Measurements from ENCODE around the gene SEZ6L2.

The SEZ6L2 gene

GRCh38 chr16:29862884-29863668, 36.3 kb downstream of the SEZ6L2 start, which contains the start of gene CDIPT (continued):
- peak; percentile 77; the same call in 1 of the 2 replicates for TF ChIP-seq ZSCAN5A (tag by site-specific recombination; IDR thresholded peaks at IDR 0.05)
- TF ChIP-seq KLF9 (tag by site-specific recombination; IDR thresholded peaks at IDR 0.05; ENCODE audit: low read depth), result peak; percentile 57
- TF ChIP-seq ZNF76 (tag by site-specific recombination; IDR thresholded peaks at IDR 0.05; ENCODE audit: borderline replicate concordance, low read depth), result peak; percentile 69
- no peak for TF ChIP-seq ZNF529 (tag by site-specific recombination; IDR thresholded peaks at IDR 0.05; ENCODE audit: insufficient replicate concordance)
- TF ChIP-seq ZNF202 (tag by site-specific recombination; IDR thresholded peaks at IDR 0.05; ENCODE audit: borderline replicate concordance), result no peak
- TF ChIP-seq, protein P1, sequence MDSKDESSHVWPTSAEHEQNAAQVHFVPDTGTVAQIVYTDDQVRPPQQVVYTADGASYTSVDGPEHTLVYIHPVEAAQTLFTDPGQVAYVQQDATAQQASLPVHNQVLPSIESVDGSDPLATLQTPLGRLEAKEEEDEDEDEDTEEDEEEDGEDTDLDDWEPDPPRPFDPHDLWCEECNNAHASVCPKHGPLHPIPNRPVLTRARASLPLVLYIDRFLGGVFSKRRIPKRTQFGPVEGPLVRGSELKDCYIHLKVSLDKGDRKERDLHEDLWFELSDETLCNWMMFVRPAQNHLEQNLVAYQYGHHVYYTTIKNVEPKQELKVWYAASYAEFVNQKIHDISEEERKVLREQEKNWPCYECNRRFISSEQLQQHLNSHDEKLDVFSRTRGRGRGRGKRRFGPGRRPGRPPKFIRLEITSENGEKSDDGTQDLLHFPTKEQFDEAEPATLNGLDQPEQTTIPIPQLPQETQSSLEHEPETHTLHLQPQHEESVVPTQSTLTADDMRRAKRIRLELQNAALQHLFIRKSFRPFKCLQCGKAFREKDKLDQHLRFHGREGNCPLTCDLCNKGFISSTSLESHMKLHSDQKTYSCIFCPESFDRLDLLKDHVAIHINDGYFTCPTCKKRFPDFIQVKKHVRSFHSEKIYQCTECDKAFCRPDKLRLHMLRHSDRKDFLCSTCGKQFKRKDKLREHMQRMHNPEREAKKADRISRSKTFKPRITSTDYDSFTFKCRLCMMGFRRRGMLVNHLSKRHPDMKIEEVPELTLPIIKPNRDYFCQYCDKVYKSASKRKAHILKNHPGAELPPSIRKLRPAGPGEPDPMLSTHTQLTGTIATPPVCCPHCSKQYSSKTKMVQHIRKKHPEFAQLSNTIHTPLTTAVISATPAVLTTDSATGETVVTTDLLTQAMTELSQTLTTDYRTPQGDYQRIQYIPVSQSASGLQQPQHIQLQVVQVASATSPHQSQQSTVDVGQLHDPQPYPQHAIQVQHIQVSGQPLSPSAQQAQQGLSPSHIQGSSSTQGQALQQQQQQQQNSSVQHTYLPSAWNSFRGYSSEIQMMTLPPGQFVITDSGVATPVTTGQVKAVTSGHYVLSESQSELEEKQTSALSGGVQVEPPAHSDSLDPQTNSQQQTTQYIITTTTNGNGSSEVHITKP (tag by site-specific recombination; IDR thresholded peaks at IDR 0.05), result peak; percentile 100
- TF ChIP-seq ZNF2 (tag by site-specific recombination; IDR thresholded peaks at IDR 0.05), result peak; percentile 64; the same call in 1 of the 2 replicates
- TF ChIP-seq ZNF785 (tag by site-specific recombination; IDR thresholded peaks at IDR 0.05), result peak; percentile 56
- TF ChIP-seq, protein P2, sequence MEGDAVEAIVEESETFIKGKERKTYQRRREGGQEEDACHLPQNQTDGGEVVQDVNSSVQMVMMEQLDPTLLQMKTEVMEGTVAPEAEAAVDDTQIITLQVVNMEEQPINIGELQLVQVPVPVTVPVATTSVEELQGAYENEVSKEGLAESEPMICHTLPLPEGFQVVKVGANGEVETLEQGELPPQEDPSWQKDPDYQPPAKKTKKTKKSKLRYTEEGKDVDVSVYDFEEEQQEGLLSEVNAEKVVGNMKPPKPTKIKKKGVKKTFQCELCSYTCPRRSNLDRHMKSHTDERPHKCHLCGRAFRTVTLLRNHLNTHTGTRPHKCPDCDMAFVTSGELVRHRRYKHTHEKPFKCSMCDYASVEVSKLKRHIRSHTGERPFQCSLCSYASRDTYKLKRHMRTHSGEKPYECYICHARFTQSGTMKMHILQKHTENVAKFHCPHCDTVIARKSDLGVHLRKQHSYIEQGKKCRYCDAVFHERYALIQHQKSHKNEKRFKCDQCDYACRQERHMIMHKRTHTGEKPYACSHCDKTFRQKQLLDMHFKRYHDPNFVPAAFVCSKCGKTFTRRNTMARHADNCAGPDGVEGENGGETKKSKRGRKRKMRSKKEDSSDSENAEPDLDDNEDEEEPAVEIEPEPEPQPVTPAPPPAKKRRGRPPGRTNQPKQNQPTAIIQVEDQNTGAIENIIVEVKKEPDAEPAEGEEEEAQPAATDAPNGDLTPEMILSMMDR (tag by site-specific recombination; IDR thresholded peaks at IDR 0.05), result peak; percentile 95
- peak; percentile 81 for TF ChIP-seq ZNF558 (tag by site-specific recombination; IDR thresholded peaks at IDR 0.05)
- TF ChIP-seq GLI2 (tag by site-specific recombination; IDR thresholded peaks at IDR 0.05; ENCODE audit: borderline replicate concordance, low read depth), result no peak
- TF ChIP-seq BCL11B (tag by site-specific recombination; IDR thresholded peaks at IDR 0.05; ENCODE audit: low read depth), result no peak
- TF ChIP-seq ZNF664 (tag by site-specific recombination; IDR thresholded peaks at IDR 0.05), result 0 out of 2 replicates have a peak, but pooled peaks have one; percentile 33
- TF ChIP-seq ZNF239 (tag by site-specific recombination; IDR thresholded peaks at IDR 0.05), result no peak
- TF ChIP-seq, protein P3, sequence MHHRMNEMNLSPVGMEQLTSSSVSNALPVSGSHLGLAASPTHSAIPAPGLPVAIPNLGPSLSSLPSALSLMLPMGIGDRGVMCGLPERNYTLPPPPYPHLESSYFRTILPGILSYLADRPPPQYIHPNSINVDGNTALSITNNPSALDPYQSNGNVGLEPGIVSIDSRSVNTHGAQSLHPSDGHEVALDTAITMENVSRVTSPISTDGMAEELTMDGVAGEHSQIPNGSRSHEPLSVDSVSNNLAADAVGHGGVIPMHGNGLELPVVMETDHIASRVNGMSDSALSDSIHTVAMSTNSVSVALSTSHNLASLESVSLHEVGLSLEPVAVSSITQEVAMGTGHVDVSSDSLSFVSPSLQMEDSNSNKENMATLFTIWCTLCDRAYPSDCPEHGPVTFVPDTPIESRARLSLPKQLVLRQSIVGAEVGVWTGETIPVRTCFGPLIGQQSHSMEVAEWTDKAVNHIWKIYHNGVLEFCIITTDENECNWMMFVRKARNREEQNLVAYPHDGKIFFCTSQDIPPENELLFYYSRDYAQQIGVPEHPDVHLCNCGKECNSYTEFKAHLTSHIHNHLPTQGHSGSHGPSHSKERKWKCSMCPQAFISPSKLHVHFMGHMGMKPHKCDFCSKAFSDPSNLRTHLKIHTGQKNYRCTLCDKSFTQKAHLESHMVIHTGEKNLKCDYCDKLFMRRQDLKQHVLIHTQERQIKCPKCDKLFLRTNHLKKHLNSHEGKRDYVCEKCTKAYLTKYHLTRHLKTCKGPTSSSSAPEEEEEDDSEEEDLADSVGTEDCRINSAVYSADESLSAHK (tag by site-specific recombination; IDR thresholded peaks at IDR 0.05), result no peak; the same call in 1 of the 2 replicates
- TF ChIP-seq GLIS1 (tag by site-specific recombination; IDR thresholded peaks at IDR 0.05), result peak; percentile 61; the same call in 1 of the 2 replicates
- TF ChIP-seq, protein P4, sequence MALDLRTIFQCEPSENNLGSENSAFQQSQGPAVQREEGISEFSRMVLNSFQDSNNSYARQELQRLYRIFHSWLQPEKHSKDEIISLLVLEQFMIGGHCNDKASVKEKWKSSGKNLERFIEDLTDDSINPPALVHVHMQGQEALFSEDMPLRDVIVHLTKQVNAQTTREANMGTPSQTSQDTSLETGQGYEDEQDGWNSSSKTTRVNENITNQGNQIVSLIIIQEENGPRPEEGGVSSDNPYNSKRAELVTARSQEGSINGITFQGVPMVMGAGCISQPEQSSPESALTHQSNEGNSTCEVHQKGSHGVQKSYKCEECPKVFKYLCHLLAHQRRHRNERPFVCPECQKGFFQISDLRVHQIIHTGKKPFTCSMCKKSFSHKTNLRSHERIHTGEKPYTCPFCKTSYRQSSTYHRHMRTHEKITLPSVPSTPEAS (tag by site-specific recombination; IDR thresholded peaks at IDR 0.05), result no peak
- TF ChIP-seq KLF8 (tag by site-specific recombination; IDR thresholded peaks at IDR 0.05), result peak; percentile 91; the same call in 1 of the 2 replicates
- TF ChIP-seq ZNF660 (tag by site-specific recombination; IDR thresholded peaks at IDR 0.05), result peak; percentile 93
- TF ChIP-seq BCL11A (tag by site-specific recombination; IDR thresholded peaks at IDR 0.05; ENCODE audit: low read depth), result no peak
- TF ChIP-seq, protein P5, sequence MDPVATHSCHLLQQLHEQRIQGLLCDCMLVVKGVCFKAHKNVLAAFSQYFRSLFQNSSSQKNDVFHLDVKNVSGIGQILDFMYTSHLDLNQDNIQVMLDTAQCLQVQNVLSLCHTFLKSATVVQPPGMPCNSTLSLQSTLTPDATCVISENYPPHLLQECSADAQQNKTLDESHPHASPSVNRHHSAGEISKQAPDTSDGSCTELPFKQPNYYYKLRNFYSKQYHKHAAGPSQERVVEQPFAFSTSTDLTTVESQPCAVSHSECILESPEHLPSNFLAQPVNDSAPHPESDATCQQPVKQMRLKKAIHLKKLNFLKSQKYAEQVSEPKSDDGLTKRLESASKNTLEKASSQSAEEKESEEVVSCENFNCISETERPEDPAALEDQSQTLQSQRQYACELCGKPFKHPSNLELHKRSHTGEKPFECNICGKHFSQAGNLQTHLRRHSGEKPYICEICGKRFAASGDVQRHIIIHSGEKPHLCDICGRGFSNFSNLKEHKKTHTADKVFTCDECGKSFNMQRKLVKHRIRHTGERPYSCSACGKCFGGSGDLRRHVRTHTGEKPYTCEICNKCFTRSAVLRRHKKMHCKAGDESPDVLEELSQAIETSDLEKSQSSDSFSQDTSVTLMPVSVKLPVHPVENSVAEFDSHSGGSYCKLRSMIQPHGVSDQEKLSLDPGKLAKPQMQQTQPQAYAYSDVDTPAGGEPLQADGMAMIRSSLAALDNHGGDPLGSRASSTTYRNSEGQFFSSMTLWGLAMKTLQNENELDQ (tag by site-specific recombination; IDR thresholded peaks at IDR 0.05; ENCODE audit: low read depth), result no peak
- TF ChIP-seq ZNF211 (tag by site-specific recombination; IDR thresholded peaks at IDR 0.05; ENCODE audit: low read depth), result no peak
- no peak; the same call in 1 of the 2 replicates for TF ChIP-seq ZNF654 (tag by site-specific recombination; IDR thresholded peaks at IDR 0.05; ENCODE audit: low read depth)
- peak; percentile 97 for TF ChIP-seq ZIC2 (tag by site-specific recombination; IDR thresholded peaks at IDR 0.05)
- TF ChIP-seq MYNN (tag by site-specific recombination; IDR thresholded peaks at IDR 0.05; ENCODE audit: borderline replicate concordance), result no peak
